NCI-H1048 (cell line): Measurements from ENCODE around the gene CTR9.

Experiments
- DNase-seq: peaks from one replicate; lab custom pipeline; 2025; lab: John Stamatoyannopoulos, UW

CTR9 gene

DNA sequence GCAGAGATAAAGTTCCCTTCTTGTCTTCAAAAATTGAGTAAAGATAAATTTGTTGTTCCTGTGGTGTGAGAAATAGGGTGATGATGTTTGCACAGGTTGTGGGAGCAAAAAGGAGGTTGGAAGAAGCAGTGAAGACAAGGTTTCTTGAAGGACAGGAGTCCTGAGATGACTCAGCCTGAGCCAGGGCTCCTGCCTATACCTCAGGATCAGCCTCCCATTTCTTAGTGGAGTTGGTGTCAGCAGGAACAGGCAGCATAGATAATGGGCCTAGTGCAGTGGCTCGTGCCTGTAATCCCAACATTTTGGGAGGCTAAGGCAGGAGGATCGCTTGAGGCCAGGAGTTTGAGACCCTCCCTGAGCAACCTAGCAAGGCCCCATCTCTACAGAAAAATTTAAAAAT, 29.0 kb downstream of the CTR9 start:
- no peak for DNase-seq

DNA sequence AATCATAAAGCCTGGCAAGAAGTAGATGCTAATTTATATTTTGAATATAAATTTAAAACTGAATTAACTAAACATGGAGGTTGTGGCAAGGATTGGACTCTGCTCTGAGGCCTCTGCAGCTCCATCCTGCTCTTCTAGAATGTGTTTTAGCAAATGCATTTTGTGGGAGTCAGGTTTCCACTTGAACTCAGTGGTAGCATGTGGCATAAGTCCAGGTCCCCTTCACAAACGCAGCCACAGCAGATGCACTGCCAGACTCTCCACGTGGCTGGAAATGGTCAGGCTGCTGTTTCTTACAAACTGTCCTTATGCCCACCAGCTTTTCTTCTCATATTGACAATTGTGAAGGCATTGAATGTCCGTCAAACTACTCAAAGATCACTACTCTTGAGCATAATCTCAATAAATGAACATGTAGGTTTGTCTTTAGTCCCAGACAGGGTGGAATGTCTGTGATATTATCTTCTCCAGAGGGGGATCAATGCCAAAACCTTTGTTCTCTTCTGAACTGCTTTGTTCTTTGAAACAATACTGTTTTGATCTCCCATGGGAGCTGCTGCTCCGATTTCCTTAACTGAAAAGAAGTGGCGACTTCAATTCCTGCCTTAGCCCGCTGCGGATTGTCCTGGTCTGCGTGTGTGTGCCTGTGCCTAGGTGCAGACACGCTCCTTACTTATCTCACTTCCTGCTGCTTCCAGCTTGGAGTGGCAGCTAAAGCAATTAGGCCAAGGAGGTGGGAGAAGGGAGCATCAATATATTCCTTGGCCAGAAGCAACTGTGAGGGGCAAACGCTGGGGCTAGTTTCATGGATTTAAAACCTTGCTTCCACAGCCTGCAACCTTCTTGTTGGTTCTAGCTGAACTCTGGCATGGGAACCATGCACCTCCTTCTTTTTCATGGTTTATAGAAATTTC, 33.4 kb downstream of the CTR9 start:
- no peak for DNase-seq

DNA sequence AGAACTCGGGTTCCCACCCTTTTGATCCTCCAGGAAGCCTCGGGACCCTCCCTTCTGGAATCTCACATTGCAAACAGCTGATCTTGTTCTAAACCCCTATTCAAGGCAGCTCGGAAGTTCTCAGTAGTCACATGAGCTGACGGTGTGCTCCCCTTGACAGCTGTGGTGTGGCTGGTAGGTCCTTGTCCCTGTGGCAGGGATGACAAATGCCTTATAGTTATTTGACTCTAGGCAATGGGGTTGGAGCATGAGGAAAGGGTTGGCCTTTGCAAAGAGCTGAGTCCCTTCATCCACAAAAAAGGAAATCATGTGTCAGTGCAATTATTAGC, 34.1 kb downstream of the CTR9 start:
- DNase-seq, result no peak

DNA sequence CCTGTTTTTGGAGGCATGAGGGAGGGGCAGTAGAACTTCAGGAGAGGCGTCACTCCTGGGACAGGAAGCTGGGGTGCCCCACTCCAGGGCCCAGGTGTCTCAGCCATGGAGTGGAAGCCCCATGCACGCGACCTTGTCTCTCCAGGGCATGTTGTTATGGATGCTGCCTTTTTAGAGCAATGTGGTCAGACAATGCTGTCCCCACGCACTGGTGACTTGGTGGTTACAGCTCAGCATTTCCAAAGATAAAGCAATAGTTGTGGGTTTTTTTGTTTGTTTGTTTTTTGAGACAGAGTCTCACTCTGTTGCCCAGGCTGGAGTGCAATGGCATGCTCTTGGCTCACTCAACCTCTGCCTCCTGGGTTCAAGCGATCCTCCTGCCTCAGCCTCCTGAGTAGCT, 35.4 kb downstream of the CTR9 start:
- DNase-seq, result no peak

DNA sequence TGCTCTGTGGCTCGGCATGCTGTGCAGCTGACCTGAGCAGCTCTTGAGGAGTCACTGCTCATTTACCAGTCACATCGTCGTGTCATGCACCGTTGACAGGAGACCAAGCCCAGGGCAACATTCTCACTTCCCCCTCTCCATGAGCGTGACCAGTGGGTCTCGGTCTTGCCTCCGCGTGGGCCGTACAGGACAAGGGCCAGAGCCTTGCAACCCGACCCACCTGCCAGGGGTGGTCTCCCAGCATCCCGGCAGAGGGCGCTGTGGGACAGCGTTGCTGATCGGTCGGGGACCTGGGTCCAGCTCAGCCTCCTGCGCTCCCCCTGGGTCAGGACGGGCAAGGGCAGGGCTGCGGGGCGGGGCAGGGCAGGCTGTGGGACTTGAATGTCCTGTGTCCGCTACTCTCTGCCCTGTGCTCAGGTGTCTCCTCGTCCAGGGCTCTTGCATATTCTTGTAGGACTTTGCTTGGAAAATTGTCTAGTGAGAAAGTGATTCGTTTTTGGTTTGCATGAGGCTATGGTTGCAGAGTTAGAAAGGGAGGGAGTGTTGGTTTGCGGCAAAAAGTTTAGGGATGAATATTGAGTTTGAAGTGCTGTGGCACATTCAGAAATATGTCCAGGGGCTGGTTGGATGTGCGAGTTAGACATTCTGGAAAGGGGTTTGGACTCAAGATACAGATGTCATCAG, 41.5 kb downstream of the CTR9 start:
- peak; percentile 43 for DNase-seq

DNA sequence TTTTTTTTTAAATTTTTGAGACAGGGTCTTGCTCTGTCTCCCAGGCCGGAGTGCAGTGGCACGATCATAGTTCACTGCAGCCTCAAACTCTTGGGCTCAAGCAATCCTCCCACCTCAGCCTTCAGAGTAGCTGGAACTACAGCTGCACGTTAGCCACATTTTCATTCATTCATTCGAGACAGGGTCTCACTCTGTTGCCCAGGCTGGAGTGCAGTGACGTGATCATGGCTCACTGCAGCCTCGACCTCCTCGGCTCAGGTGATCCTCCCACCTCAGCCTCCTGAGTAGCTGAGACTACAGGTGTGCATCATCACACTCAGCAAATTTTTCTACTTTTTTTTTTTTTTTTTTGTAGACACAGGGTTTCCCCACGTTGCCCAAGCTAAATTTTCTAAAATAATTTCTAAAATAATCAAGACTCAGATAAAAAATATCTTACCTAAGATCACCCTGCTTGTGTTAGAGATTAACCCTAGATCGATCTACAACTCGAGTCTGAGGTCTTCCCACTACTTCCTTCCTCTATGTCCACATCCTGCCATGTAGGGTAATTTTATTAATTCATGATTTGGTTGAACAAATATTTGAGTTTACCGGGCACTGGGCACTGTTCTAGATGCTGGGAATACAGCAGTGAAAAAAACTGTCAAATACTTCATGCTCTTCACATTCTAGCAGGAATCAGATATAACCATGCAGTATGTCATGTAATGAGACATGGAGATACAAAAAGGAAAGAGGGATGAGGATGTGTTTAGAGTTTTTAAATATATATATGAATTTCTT, 42.6 kb downstream of the CTR9 start:
- DNase-seq, result no peak

DNA sequence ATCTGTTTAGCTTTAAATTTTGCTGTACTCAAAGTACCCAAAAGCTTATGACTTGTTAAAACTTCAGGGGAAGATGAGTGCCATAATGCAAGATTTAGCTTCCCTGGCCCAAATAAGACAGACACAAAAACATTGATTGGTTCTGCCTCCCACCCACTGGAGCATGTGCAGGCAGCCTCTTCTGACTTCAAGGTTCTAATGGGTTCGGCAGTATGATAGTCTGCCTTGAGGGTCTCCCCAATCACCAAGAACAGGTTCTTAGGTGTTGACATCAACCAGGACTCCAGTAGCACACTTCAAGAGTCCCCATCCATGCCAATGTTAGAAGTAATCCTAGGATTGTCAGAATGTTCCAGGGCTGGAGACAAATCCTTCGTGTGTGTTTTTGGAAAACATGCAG, 45.1 kb downstream of the CTR9 start:
- DNase-seq, result no peak

DNA sequence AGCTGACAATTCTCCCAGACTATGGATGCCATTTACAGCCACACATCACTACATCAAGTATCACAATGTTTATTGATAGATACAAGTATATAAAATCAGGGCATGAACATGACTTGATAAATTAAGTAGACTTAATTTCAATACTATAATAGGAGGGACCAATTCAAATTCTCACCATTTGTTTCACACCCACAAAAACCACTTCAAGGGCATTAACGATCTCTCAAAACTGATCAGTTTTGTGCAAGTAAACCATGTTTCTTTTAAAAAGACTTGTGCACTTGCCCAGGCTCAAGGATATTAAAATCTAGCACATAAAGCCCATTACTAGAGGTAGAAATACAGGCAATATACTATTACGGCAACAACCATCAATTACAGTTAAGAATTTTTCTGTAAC, 46.0 kb downstream of the CTR9 start:
- no peak for DNase-seq

DNA sequence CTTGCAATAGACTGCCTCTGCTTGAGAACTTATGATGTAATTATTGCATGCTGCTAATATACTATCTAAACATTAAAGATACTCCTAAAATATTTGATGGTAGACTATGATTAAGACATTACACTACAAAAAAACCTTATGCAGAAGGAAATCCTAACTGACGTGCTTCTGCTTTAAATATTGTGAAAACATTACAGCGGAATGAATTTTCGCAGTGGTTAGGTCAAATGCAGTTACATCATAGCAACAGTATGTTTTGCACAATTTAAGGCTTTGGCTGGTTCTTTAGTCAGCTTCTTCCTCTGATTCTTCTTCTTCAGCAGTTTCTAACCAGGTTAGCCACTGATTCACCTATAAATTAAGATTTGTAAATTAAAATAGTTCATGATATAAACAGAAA, 46.5 kb downstream of the CTR9 start:
- no peak for DNase-seq

DNA sequence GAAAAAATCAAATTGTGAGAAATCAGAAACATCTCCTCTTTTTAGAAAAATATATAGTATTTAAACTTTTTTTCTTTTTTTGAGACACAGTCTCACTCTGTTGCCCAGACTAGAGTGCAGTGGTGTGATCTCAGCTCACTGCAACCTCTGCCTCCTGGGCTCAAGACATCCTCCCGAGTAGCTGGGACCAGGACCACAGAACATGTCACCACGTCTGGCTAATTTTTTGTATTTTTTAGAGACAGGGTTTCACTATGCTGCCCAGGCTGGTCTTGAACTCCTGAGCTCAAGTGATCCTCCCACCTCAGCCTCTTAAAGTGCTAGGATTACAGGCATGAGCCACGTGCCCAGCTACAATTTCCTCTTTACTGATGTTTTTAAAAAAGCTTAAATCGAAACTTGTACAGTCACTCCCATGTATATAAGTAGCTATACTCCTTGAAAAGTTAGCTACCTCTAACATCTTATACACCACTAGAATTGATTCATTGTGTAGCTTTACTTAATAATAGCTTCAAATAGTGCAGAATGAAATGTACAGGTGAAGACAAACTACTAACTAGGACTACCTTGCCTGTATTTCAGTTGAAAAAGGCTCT, 47.4 kb downstream of the CTR9 start:
- no peak for DNase-seq

DNA sequence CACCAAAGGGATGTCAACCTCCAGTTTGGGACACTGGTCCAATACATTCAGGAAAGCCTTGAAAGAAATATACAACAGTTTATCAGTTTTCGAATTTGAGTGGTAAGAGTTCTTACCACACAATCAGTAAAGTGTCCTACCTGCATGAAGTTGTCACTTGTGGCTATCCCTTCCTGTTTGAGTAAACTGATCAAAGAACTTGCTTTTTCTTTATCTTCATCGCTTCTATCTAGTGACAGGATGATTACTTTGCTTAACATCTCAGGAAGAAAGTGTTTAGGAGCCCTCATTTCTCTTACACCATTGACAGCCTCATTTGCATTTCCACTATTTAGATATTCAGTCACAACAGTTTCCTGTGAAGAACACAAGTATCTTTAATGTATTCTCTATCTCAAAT, 49.2 kb downstream of the CTR9 start:
- no peak for DNase-seq

DNA sequence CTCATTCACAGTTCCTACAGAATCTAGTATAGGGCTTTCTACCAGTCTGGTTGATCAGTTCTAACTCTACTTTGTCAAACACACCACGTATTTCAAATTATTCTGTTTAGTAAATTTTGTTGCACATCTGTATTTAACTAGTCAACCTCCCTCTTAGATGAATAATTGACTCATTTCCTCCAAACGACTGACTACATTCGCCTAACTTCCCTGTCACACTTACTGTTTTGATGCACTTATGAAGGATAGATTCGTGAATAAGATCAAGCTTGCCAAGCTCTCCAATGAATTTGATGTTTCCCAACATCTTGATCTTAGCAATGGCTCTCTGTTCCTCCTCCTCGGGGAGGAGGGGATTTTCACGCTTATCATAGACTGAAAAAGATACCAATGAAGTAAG, 52.6 kb downstream of the CTR9 start:
- DNase-seq, result no peak

DNA sequence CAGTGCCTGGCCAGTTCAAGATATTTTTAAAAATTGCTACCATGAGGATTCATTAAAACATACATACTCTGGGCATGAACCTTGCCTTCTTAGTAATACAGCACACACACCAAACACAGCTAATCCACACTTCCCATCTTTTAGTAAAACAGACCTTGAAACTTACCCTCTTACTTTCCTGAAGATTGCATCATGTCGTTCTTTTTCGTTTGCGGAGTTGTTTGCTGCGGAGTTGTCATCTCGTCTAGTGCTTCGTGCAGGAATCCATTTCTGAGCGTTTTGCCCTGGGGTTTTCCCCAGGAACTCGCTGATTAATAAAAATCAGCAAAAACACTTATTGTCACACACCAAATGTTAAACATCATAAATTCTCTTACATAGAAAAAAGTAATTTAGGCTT, 54.7 kb downstream of the CTR9 start:
- no peak for DNase-seq

DNA sequence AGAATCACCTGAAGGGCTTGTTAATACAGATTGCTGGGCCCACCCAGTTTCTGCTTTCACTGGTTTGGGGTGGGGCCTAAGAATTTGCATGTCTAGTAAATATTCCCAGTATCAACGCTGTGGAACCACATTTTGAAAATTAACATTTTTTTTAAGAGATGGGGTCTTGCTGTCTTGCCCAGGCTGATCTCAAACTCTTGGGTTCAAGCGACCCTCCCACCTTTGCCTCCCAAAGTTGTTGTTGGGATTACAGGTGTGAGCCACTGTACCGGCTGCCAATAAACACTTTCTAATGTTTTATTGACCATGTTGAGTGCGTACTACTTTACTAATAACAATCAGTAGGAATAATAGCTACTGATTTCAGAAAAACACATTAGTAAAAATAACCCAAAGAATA, 55.2 kb downstream of the CTR9 start:
- no peak for DNase-seq

DNA sequence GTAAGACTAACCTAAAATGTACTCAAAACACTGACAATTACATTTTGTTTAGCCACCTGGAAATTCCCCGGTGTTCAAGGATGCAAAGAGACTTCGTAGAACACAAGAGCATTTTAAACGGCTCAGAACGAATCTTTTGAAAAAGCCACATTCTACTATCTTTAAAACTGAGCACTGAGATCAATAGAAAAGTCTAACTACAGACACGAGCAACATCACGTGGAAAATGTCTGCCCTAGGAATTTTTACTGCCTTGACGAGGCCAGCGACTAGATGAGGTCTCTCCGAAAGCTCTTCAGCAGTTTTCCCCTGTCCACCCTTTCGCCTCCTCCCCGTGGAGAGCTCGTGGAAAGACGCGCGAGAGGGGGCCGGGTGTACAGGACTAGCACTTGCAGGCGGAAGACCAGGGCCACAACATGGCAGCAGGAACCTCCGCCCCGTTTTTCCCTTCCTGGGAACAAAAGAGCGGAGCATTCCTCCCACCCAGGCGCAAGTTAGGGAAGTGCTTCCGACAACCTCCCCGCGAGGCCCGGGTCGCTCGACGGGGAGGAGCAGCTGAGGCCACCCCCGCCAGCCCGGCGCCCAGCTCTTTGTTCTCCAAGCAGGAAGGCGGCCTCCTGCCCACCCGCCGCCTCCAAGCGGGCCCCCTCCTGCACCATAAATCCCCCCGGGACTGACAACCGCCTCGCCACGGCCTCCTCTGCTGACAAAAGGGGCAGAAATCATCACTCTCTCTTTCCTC, 56.6 kb downstream of the CTR9 start:
- DNase-seq, result no peak

DNA sequence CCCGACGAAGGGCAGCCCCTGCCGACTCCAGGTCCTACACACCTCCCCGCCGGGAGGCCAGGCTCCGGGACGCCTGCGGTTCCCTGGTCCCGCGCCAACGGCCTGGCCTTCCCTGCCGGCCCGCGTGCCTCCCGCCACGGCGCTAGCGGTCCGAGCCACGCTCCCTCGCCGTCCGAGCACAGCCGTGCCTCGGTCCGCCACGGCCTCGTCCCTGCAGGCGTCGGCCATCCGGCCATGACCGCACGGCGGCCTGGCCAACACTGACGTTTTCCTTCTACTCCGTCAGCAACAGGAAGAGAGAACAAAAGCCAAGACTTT, 57.1 kb downstream of the CTR9 start:
- no peak for DNase-seq

DNA sequence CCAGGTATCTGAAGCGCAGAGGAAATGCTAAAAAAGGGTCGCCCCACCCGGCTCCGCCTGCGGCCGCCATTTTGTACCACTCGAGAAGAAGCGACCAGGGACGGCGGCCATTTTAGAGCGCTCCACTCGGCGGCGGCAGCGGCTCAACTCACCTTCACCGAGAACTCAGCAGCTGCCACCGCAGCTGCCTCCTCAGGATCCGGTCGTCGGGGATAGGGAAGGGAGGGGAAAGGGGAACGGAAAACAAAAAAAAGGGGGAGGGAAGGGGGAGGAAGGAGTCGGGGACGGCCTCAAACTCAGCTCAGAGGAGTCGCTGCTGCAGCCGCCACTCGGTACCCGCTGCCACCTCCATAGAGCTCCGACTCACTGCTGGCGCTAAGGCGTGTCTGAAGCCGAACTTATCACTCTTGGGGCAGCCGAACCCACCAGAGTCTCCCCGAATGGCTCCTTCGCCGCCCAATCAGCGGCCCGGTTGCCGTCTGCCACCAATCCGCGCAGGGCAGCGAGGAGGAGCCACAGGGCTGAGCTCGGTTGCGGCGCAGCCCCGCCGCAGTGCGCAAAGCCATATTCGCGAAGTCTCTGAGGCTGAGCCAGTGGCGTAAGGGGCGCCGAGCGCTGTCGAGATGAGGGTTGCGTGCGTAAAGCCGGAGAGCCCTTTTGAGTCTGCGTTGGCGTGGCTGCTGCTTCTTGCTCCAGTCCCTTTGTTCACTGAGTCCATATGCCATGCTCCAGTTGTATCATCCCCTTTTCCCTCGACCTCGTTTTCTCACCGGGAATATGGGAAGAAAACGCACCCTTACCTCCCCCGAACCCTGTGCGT, 57.7 kb downstream of the CTR9 start, which contains the start of gene EIF4G2:
Gene EIF4G2, minus strand, starts transcription at position 374 of the 820 bp plus-strand sequence.
- peak; percentile 91 for DNase-seq

DNA sequence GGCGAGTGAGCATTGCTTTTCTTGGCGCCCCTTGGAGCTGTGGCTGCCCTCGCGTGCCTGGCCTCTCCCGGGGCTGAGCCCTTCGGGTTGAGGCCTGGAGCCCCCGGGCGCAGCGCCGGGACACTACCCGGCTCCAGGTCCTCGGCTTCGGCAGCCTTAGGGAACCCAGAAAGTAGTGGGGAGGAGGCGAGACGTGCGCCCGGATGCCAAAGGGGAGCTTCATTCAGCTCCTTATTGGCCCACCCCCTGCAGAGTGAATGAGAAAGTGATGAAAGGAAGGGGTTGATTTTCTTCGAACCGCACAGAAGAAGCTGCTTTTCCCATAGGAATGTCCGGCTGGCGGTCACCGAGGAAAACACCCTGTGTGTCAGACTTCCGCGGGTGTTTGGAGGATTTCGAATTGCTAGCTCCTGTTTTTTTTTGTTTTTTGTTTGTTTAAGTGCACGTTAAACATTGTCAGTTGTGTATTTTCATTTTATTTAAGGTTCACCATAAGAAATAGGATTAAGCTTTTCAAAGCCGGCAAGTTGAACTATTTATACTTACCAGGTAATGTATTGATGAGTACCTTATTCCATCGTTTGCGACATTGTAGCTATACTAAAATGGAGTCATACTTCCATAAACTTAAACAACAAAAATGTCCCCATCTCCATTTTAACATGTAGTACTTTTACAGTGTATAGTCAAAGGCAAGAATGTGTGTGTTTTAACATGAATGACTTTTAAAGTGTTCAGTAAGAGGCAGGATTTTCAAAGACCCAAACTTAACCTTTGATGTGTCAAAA, 58.5 kb downstream of the CTR9 start:
- no peak for DNase-seq

DNA sequence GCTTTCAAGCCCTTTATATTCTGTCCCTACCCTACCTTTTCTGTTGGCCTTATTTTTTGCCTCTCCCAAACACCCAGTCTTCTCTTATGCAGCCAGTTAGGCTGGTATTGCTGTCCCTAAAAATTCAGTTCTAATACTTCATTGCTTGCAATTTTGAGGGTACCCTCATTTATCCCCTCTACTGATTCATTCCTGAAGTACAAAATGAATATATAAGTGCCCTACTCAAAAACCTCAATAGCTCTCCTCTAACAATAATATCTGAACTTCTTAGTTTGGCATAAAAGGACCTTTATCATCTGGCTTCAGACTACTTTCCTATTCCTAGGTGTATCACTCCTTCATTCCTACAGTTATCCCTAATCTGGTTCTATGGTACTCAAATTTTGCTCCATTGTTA, 62.9 kb downstream of the CTR9 start:
- DNase-seq, result no peak

DNA sequence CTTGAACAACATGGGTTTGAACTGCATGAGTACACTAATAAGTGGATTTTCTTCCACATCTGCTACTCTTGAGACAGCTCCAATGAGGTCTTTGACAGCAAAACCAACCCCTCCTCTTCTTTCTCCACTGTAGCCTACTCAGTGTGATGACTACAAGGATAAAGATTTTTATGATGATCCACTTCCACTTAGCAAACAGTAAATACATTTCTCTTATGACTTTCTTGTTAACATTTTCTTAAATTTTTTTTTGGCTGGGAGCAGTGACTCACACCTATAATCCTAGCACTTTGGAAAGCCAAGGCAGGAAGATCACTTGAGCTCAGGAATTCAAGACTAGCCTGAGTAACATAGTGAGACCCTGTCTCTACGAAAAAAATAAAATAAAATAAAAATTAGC, 67.5 kb downstream of the CTR9 start:
- no peak for DNase-seq
